ENCODE measurements around the gene ATP8B2. TPM values are rescaled to one million over a fixed set of nuclear protein-coding genes. Genes with fewer than 3 reads are reported as not detected.
"Not testable (repeated sequence)": the region's sequence is repeated elsewhere in the genome, so short reads cannot be mapped to it uniquely, and the experiment has no call there.

Gene ATP8B2, protein sequence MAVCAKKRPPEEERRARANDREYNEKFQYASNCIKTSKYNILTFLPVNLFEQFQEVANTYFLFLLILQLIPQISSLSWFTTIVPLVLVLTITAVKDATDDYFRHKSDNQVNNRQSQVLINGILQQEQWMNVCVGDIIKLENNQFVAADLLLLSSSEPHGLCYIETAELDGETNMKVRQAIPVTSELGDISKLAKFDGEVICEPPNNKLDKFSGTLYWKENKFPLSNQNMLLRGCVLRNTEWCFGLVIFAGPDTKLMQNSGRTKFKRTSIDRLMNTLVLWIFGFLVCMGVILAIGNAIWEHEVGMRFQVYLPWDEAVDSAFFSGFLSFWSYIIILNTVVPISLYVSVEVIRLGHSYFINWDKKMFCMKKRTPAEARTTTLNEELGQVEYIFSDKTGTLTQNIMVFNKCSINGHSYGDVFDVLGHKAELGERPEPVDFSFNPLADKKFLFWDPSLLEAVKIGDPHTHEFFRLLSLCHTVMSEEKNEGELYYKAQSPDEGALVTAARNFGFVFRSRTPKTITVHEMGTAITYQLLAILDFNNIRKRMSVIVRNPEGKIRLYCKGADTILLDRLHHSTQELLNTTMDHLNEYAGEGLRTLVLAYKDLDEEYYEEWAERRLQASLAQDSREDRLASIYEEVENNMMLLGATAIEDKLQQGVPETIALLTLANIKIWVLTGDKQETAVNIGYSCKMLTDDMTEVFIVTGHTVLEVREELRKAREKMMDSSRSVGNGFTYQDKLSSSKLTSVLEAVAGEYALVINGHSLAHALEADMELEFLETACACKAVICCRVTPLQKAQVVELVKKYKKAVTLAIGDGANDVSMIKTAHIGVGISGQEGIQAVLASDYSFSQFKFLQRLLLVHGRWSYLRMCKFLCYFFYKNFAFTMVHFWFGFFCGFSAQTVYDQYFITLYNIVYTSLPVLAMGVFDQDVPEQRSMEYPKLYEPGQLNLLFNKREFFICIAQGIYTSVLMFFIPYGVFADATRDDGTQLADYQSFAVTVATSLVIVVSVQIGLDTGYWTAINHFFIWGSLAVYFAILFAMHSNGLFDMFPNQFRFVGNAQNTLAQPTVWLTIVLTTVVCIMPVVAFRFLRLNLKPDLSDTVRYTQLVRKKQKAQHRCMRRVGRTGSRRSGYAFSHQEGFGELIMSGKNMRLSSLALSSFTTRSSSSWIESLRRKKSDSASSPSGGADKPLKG
- total RNA-seq, result 10 to 100 TPM; 37.4 to 52.6 TPM

DNA sequence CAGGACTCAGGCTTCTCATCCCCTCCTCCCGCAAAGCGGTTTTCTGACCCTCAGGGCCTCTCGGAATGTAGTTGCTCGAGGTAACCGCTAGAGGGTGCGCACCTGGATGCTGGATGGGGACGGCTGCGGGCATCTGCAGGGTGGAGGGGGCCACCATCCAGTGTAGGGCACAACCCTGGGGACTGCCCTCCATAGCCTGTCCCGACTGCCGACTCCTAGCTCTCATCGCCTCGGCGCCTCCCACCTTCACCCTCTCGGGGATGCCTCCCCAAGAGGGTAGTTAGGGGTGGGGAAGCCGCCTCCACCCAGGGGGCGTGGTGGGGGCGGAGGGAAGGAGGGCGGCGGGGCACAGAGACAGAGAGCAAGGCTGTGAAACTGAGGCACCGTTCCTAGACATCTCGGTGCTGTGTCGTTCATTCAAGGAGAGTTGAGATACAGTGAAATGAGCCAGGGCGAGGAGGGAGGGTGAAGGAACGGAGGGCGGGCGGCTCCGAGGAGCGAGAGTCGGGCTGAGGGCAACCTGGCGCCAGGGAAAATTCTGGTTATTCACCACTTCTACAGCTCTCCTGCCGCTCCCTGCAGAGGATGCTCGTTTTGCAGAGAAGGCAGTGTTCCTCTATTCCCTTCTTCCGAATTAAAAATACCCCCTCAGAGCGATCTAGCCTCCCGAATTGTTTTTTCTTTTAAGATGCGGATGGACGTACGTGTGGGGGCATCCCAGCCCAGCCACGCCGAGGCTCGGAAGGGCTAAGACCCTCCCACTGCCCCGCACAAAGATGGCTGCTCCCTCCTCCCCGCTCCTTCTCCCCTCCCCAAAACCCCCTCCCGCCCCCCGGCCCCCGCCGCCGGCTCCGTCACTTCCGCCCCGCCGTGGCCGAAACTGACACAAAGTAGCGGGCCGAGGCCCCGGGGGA, at the start of gene ATP8B2:
TSS of gene ATP8B2 (plus strand) at position 857 of the 914 bp plus-strand sequence. CDS start 2,617 bp downstream, outside the sequence.
- H3K9me3 Mint-ChIP-seq, result no peaks in the 10 kb centered on the region
- peak; percentile 88 to 90 for DNase-seq
- ATAC-seq (replicated peaks in 1 of 2), result peak; percentile 66 to 70
- H3K36me3 Mint-ChIP-seq (ENCODE audit: insufficient read depth in 2 of 2), result no peaks in the 10 kb centered on the region
- H3K4me1 Mint-ChIP-seq (ENCODE audit: low read depth), result peaks cover 46% of the 10 kb centered on the region
- peak within 1 kb of the TSS; percentile 91 to 96 for H3K4me3 Mint-ChIP-seq
- H3K27me3 Mint-ChIP-seq (ENCODE audit: low read depth), result no peaks in the 10 kb centered on the region
- H3K27ac Mint-ChIP-seq, result peak within 1 kb of the TSS; percentile 79

DNA sequence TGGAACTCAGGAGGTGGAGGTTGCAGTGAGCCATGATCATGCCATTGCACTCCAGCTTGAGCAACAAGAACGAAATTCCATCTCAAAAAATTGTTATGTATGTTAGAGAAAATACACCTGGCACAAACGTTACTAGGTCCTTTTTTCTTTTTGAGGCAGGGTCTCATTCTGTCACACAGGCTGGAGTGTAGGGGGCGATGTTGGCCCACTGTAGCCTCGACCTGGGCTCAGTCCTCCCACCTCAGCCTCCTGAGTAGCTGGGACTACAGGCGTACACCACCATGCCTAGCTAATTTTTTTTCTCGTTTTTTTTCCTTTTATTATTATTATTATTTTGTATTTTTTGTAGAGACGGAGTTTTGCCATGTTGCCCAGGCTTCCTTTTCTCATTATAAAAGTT, 48.5 kb upstream of the ATP8B2 start:
- no peak for ATAC-seq (replicated peaks in 1 of 2)
- Mint-ChIP-seq H3K27me3 (ENCODE audit: low read depth) (no peaks in the 10 kb centered on the region), H3K4me1 (ENCODE audit: low read depth) (peaks cover 30% of the 10 kb centered on the region), H3K27ac (no peak overlapping the region), H3K4me3 (no peak overlapping the region), H3K36me3 (ENCODE audit: insufficient read depth in 2 of 2) (peaks cover 24 to 28% of the 10 kb centered on the region in 2 donors), H3K9me3 (no peaks in the 10 kb centered on the region)
- DNase-seq, result peak; percentile 31 to 39

DNA sequence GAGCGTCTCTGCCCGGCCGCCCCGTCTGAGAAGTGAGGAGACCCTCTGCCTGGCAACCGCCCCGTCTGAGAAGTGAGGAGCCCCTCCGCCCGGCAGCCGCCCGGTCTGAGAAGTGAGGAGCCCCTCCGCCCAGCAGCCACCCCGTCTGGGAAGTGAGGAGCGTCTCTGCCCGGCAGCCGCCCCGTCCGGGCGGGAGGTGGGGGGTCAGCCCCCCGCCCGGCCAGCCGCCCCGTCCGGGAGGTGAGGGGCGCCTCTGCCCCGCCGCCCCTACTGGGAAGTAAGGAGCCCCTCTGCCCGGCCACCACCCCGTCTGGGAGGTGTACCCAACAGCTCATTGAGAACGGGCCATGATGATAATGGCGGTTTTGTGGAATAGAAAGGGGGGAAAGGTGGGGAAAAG, 37.7 kb upstream of the ATP8B2 start:
- not testable (repeated sequence) for DNase-seq; H3K9me3 Mint-ChIP-seq; H3K27me3 Mint-ChIP-seq (ENCODE audit: low read depth); ATAC-seq (replicated peaks in 1 of 2); H3K4me1 Mint-ChIP-seq (ENCODE audit: low read depth); H3K36me3 Mint-ChIP-seq (ENCODE audit: insufficient read depth in 2 of 2); H3K4me3 Mint-ChIP-seq; H3K27ac Mint-ChIP-seq

DNA sequence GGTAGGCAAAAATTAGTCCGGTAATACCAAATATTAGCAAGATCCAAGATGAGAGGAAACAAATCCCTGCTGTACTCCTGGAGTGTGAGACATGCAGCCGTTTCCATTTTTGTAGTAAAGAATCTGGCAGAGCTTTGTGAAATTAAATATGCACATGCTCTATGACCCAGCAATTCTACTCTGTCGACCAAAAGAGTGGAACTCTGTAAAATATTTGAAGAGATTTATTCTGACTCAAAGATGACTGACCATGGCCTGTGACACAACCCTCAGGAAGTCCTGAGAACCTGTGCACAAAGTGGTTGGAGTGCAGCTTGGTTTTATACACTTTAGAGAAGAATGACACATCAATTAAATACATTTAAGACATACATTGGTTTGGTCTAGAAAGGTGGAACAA, 36.7 kb upstream of the ATP8B2 start:
- no peaks in the 10 kb centered on the region for H3K4me1 Mint-ChIP-seq (ENCODE audit: low read depth)
- peaks cover 0 to 3% of the 10 kb centered on the region in 2 donors for H3K36me3 Mint-ChIP-seq (ENCODE audit: insufficient read depth in 2 of 2)
- ATAC-seq (replicated peaks in 1 of 2) (peak in 1 of 2 donors; percentile 35), DNase-seq (no peak)
- peak overlapping the region; percentile 1 for H3K27ac Mint-ChIP-seq
- peaks cover 0 to 4% of the 10 kb centered on the region in 2 donors for H3K9me3 Mint-ChIP-seq
- no peak overlapping the region for H3K4me3 Mint-ChIP-seq
- no peaks in the 10 kb centered on the region for H3K27me3 Mint-ChIP-seq (ENCODE audit: low read depth)

DNA sequence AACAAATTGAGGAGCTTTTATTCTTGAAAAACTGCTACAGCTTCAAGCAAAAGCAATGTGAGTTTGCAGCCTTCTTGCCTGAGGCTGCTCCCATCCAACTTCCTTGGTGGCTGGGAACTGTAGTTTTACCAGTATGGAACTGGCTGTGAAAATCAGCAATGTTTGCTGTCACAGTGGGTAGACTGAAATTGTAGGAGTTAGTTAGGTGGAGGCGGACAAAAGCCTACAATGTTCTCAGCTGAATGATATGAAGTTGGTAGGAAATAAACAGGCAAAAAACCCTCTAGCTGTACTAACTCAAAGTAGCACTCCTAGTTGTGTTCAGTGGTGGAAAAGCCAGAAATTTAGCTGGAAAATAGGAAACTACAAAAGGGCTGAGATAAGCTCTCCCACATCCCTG, 34.4 kb upstream of the ATP8B2 start:
- Mint-ChIP-seq H3K9me3 (peaks cover 2 to 7% of the 10 kb centered on the region in 2 donors), H3K36me3 (ENCODE audit: insufficient read depth in 2 of 2) (peaks cover 8 to 10% of the 10 kb centered on the region in 2 donors), H3K27ac (no peak overlapping the region), H3K27me3 (ENCODE audit: low read depth) (no peaks in the 10 kb centered on the region), H3K4me1 (ENCODE audit: low read depth) (no peaks in the 10 kb centered on the region), H3K4me3 (no peak overlapping the region)
- no peak for DNase-seq
- no peak for ATAC-seq (replicated peaks in 1 of 2)

DNA sequence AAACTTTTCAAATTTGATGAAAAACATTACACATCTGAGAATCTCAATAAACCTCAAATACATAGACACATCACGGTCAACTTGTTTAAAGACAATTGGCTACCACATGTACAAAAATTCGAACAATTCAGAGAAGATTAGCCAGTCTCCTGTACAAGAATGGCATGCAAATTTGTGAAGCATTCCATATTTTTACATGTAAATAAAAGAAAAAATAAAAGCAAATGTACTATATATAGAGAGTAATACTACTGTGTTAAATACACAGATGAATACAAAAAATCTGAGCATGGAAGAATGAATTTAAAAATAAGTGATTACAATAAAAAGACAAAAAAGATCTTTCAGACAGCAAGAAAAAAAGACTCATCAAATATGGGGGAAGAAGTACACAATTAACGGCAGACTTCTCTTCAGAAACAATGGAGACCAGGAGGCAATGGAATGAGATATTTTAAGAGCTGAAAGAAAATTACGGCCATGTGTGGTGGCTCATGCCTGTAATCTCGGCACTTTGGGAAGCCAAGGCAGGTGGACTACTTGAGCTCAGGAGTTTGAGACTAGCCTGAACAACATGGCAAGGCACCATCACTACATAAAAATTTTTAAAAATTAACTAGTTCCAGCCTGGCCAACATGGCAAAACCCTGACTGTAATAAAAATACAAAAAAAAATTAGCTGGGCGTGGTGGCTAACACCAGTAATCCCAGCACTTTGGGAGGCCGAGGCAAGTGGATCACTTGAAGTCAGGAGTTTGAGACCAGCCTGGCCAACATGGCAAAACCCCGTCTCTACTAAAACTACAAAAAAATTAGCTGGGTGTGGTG, 29.7 kb upstream of the ATP8B2 start:
- no peak for ATAC-seq (replicated peaks in 1 of 2)
- no peaks in the 10 kb centered on the region for H3K27me3 Mint-ChIP-seq (ENCODE audit: low read depth)
- no peaks in the 10 kb centered on the region for H3K4me1 Mint-ChIP-seq (ENCODE audit: low read depth)
- no peak for DNase-seq
- no peak overlapping the region for H3K4me3 Mint-ChIP-seq
- H3K36me3 Mint-ChIP-seq (ENCODE audit: insufficient read depth in 2 of 2), result peaks cover 8 to 10% of the 10 kb centered on the region in 2 donors
- no peak overlapping the region for H3K27ac Mint-ChIP-seq
- peaks cover 4 to 7% of the 10 kb centered on the region in 2 donors for H3K9me3 Mint-ChIP-seq

DNA sequence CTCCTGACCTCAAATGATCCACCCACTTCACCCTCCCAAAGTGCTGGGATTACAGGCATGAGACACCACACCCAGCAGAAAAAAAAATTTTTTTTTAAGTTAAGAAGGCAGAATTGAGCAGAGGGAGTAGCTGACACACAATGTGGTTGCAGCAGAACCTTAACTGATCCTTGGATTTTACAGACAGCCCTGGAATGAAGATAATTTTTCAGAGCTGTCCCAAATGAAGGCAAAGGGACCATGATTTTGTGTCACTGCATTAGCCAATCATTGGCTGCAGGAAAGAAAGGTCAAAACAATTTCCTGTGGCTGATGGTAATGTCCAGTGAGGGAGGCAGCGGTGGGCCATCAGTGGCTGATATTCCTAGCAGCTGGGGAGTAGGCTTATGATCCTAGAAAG, 23.7 kb upstream of the ATP8B2 start:
- Mint-ChIP-seq H3K36me3 (ENCODE audit: insufficient read depth in 2 of 2) (no peaks in the 10 kb centered on the region), H3K27ac (no peak overlapping the region), H3K4me1 (ENCODE audit: low read depth) (peaks cover 15% of the 10 kb centered on the region), H3K27me3 (ENCODE audit: low read depth) (no peaks in the 10 kb centered on the region), H3K4me3 (no peak overlapping the region), H3K9me3 (peaks cover 0 to 2% of the 10 kb centered on the region in 2 donors)
- no peak for ATAC-seq (replicated peaks in 1 of 2)
- no peak for DNase-seq

DNA sequence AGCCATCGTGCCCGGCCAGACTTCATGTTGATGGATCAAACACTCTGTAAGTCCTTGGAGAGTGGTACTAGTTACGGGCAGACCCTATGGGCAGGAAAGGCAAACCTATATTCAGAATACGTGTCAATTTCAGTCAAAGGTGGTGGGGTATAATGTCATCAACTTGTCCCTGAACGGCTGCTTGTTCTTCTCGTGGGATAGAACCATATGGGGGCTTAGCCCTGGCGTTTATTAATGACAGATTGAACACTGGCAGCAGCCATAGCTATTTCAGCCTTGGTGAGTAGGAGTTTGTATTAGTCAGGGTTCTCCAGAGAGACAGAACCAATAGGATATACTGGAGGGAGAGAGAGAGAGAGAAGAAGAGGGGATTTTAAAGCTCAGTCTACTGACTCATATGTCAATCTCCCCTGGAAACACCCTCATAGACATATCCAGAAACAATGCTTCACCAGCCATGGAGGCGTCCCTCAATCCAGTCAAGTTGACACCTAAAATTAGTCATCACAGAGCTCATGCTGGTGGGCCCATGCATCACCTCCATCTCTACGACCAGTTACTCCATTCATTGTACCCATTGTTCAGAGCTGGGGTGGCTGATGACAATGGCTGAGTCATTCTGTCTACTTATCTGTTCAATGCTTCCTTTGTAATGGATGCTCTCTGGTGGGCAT, 20.5 kb upstream of the ATP8B2 start:
- H3K36me3 Mint-ChIP-seq (ENCODE audit: insufficient read depth in 2 of 2), result no peaks in the 10 kb centered on the region
- ATAC-seq (replicated peaks in 1 of 2), result peak; percentile 95 to 96
- H3K9me3 Mint-ChIP-seq, result no peaks in the 10 kb centered on the region
- H3K27ac Mint-ChIP-seq, result peak overlapping the region; percentile 26
- peak overlapping the region in 1 of 2 donors; percentile 9 for H3K4me3 Mint-ChIP-seq
- H3K4me1 Mint-ChIP-seq (ENCODE audit: low read depth), result peaks cover 30% of the 10 kb centered on the region
- DNase-seq, result peak; percentile 75 to 78
- H3K27me3 Mint-ChIP-seq (ENCODE audit: low read depth), result no peaks in the 10 kb centered on the region

DNA sequence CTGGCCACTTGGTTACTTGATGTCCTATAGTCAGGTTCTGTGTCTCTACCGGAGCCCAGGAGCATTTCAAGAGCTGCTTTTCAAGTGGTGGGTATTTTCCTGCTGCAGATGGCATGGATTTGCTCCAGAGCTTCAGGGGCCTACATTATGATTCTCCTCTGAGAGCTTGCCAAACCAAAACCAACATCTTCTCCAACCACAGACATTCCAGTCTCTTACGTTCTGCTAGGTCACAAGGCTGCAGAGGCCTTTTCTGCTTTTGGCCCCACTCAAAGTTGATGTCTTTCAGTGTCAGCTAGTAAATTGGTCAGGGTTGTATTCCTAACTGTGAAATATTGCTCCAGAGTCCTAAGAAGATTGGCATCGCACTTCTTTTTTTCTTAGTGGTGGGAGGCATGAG, 19.2 kb upstream of the ATP8B2 start:
- no peaks in the 10 kb centered on the region for H3K27me3 Mint-ChIP-seq (ENCODE audit: low read depth)
- H3K4me1 Mint-ChIP-seq (ENCODE audit: low read depth), result peaks cover 30% of the 10 kb centered on the region
- DNase-seq (no peak), ATAC-seq (replicated peaks in 1 of 2) (no peak)
- H3K36me3 Mint-ChIP-seq (ENCODE audit: insufficient read depth in 2 of 2), result no peaks in the 10 kb centered on the region
- no peak overlapping the region for H3K4me3 Mint-ChIP-seq
- no peaks in the 10 kb centered on the region for H3K9me3 Mint-ChIP-seq
- H3K27ac Mint-ChIP-seq, result no peak overlapping the region

DNA sequence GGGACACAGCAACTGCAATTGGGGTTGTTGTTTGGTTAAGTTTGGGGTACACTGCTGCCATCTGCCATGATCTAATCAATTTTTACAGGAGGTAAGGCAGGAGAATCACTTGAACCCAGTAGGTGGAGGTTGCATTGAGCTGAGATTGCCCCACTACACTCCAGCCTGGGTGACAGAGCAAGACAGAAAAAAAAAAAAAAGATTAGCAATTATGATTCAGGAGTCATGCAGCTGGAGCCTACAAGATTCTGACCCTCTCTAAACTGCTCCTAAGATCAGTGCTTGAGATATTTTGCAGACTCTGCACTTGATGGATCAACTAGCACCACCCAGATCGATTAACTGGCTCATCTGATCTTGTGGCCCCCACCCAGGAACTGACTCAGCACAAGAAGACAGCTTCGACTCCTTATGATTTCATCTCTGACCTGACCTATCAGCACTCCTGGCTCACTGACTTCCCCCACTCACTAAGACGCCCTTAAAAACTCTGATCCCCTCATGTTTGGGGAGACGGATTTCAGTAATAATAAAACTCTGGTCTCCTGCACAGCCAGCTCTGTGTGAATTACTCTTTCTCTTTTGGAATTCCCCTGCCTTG, 17.6 kb upstream of the ATP8B2 start:
- H3K9me3 Mint-ChIP-seq; H3K36me3 Mint-ChIP-seq (ENCODE audit: insufficient read depth in 2 of 2); H3K27me3 Mint-ChIP-seq (ENCODE audit: low read depth): not testable (repeated sequence)
- ATAC-seq (replicated peaks in 1 of 2), result peak; percentile 17 to 23
- DNase-seq, result peak; percentile 7 to 28
- Mint-ChIP-seq H3K27ac (peak overlapping the region; percentile 1), H3K4me1 (ENCODE audit: low read depth) (peaks cover 30% of the 10 kb centered on the region), H3K4me3 (peak overlapping the region in 1 of 2 donors; percentile 54)

DNA sequence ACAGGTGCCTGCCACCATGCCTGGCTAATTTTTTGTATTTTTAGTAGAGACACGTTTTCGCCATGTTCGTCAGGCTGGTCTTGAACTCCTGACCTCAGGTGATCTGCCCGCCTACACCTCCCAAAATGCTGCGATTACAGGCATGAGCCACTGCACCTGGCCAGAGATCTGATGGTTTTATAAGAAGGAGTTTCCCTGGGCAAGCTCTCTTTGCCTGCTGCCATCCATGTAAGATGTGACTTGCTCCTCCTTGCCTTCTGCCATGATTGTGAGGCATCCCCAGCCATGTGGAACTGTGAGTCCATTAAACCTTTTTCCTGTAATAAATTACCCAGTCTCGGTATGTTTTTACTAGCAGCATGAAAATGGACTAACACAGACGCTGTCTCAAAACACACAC, 16.2 kb upstream of the ATP8B2 start:
- not testable (repeated sequence) for DNase-seq; H3K4me3 Mint-ChIP-seq; H3K36me3 Mint-ChIP-seq (ENCODE audit: insufficient read depth in 2 of 2); H3K9me3 Mint-ChIP-seq; H3K27ac Mint-ChIP-seq; H3K27me3 Mint-ChIP-seq (ENCODE audit: low read depth); ATAC-seq (replicated peaks in 1 of 2)
- peaks cover 30% of the 10 kb centered on the region for H3K4me1 Mint-ChIP-seq (ENCODE audit: low read depth)
